ENCODE results near the gene NPAS2. TPM values are rescaled to one million over a fixed set of nuclear protein-coding genes. Genes with fewer than 3 reads are reported as not detected.

NPAS2 gene
- total RNA-seq, 6 donors from 2014 or later, result 13.8 to 52.5 (median 23.0) TPM

DNA sequence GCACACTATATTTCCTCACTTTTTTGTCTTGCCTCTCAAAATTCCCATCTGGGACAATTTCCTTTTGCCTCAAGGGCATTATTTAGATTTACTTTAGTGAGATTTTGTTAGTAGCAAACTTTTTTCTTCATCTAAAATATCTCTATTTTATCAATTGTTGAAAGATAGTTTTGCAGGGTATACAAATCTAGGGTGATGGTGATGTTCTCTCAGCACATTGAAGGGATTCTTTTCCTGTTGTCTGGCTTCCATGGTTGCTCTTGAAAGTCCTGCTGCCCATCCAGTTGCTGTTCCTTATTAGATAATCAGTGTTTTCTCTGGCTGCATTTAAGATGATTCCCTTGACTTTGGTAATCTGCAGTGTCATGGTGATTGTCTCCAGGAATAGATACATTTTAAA lies 48.1 kb downstream of the NPAS2 start:
- H3K27ac ChIP-seq, result no peak overlapping the region
- no peak overlapping the region for H3K4me3 ChIP-seq
- no peaks in the 10 kb centered on the region for H3K27me3 ChIP-seq
- TF ChIP-seq POLR2A (IDR thresholded peaks at IDR 0.05) (no peak), POLR2AphosphoS5 (IDR thresholded peaks at IDR 0.05) (no peak), EP300 (IDR thresholded peaks at IDR 0.05) (no peak)
- TF ChIP-seq, protein P1, sequence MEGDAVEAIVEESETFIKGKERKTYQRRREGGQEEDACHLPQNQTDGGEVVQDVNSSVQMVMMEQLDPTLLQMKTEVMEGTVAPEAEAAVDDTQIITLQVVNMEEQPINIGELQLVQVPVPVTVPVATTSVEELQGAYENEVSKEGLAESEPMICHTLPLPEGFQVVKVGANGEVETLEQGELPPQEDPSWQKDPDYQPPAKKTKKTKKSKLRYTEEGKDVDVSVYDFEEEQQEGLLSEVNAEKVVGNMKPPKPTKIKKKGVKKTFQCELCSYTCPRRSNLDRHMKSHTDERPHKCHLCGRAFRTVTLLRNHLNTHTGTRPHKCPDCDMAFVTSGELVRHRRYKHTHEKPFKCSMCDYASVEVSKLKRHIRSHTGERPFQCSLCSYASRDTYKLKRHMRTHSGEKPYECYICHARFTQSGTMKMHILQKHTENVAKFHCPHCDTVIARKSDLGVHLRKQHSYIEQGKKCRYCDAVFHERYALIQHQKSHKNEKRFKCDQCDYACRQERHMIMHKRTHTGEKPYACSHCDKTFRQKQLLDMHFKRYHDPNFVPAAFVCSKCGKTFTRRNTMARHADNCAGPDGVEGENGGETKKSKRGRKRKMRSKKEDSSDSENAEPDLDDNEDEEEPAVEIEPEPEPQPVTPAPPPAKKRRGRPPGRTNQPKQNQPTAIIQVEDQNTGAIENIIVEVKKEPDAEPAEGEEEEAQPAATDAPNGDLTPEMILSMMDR (IDR thresholded peaks at IDR 0.05), result no peak
- H3K9me3 ChIP-seq, result peaks cover 5 to 13% (median 5%) of the 10 kb centered on the region in 4 donors
- H3K36me3 ChIP-seq, result no peaks in the 10 kb centered on the region
- ATAC-seq (ENCODE audit: low FRiP score in 2 of 2), result no peak
- no peaks in the 10 kb centered on the region for H3K4me1 ChIP-seq
- no peak for DNase-seq

DNA sequence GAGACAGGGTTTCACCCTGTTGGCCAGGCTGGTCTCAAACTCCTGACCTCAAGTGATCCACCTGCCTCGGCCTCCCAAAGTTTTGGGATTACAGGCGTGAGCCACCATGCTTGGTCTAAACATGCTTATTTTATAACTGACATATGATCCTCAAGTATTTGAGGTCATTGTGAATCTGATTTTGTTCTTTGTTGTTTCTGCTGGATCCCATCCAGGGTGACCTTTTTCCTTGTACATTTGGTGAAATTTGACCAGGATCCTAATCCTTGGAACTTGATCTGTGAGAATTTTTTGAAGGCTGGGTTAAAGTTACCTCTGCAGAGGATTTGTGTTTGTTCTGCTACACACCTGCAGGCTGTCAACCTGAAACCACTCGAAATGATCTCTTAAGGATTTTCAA lies 49.2 kb downstream of the NPAS2 start:
- no peaks in the 10 kb centered on the region for H3K27me3 ChIP-seq
- H3K27ac ChIP-seq, result no peak overlapping the region
- WGBS, 2 donors, result 89 to 92% methylated on average over 3 of the region's 3 CpGs

DNA sequence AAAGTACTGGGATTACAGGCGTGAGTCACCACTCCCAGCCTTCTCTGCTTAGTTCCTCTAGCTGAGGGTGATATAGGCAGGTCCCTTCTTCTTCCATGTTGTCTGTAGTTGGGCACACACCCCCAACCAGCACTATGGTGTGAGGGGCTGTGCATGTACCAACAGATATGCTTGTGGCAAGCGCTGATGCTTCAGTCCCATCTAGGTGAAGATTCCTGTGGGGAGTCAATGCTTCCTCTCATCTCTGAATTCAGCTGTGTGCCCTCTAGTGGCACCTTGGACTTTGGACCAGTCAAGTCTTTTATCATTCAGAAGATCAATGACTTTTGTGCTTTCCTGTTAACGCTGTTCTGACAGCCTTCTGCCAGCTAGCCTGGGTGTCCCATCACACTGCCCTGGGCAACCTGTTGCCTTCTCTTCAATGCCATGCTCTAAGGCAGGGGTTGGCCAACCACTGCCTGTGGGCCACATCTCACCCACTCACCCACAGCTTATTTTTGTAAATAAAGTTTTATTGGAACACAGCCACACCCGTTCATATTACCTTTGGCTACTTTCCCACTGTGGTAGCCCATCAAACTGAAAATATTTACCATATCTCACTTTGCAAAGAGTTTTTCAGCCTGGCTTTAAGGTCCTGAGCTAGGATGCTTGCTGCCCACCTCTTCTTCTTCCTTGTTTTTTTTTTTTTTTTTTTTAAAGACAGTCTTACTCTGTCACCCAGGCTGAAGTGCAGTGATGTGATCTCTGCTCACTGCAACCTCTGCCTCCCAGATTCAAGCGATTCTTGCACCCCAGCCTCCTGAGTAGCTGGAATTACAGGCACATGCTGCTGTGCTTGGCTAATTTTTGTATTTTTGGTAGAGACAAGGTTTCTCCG lies 51.0 kb downstream of the NPAS2 start:
- H3K9me3 ChIP-seq, result peaks cover 5 to 13% (median 5%) of the 10 kb centered on the region in 4 donors
- DNase-seq, result no peak
- H3K36me3 ChIP-seq, result no peaks in the 10 kb centered on the region
- TF ChIP-seq, protein P1 (IDR thresholded peaks at IDR 0.05), result no peak
- TF ChIP-seq POLR2AphosphoS5 (IDR thresholded peaks at IDR 0.05) (no peak), EP300 (IDR thresholded peaks at IDR 0.05) (no peak), POLR2A (IDR thresholded peaks at IDR 0.05) (no peak)
- no peaks in the 10 kb centered on the region for H3K27me3 ChIP-seq
- H3K27ac ChIP-seq, result no peak overlapping the region
- ATAC-seq (ENCODE audit: low FRiP score in 2 of 2), result no peak
- no peaks in the 10 kb centered on the region for H3K4me1 ChIP-seq
- H3K4me3 ChIP-seq, result no peak overlapping the region
- 81 to 85% methylated on average over 6 of the region's 6 CpGs for WGBS, 2 donors

More for the DNA sequence above, 49.2 kb downstream of the NPAS2 start:
- no peak for ATAC-seq (ENCODE audit: low FRiP score in 2 of 2)
- Histone ChIP-seq H3K9me3 (peaks cover 5 to 13% (median 5%) of the 10 kb centered on the region in 4 donors), H3K36me3 (no peaks in the 10 kb centered on the region), H3K4me1 (no peaks in the 10 kb centered on the region), H3K4me3 (no peak overlapping the region)
- TF ChIP-seq POLR2AphosphoS5 (IDR thresholded peaks at IDR 0.05), result no peak
- no peak for TF ChIP-seq EP300 (IDR thresholded peaks at IDR 0.05)
- TF ChIP-seq POLR2A (IDR thresholded peaks at IDR 0.05), result no peak
- TF ChIP-seq, protein P1 (IDR thresholded peaks at IDR 0.05), result no peak
- no peak for DNase-seq

DNA sequence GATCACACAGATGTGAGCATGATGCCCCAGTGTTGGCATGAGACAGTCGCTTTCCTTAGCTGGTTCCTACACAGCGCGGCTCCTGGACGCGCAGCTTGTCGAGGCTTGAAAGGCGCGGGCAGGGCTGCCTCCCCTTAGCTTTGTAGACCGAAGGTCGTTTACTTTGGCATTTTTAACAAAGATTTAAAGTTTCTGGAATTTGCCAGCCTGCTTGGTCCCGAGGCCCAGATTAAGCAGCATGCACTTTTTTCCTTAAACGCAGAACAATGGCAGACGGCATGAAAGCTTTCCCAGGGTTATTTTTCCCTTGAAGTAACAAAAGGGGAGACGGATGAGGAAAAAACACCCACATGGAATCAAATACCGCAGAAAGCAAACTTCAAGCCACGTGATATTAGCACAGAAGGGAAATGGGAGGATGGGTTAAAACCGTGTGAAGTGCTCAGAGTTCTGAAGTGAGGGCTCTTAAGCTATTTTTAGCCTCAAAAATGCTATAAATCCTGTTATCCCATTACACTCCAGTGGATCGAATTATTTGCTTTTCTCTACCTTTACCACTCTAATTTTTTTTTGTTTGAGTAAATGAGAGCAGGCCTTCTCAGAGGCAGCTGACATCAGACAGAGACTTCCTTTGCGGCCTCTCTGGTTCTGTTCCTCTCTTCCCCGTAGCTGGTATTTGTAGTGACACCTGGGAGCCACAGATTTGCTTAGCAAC lies 55.7 kb downstream of the NPAS2 start:
- H3K4me3 ChIP-seq, result peak overlapping the region in 2 of 4 donors; percentile 16 to 25
- peak; percentile 55 to 56 for DNase-seq
- 48 to 60% methylated on average over 20 of the region's 20 CpGs for WGBS, 2 donors
- H3K27ac ChIP-seq, result peak overlapping the region; percentile 4 to 36 (median 34)
- no peak for TF ChIP-seq POLR2AphosphoS5 (IDR thresholded peaks at IDR 0.05)
- peak in 1 of 4 donors; percentile 55 for TF ChIP-seq EP300 (IDR thresholded peaks at IDR 0.05)
- no peak for TF ChIP-seq POLR2A (IDR thresholded peaks at IDR 0.05)
- ATAC-seq (ENCODE audit: low FRiP score in 2 of 2), result peak; percentile 49 to 68
- H3K9me3 ChIP-seq, result no peaks in the 10 kb centered on the region
- no peaks in the 10 kb centered on the region for H3K36me3 ChIP-seq
- peaks cover 0 to 7% (median 5%) of the 10 kb centered on the region in 4 donors for H3K4me1 ChIP-seq
- no peaks in the 10 kb centered on the region for H3K27me3 ChIP-seq

DNA sequence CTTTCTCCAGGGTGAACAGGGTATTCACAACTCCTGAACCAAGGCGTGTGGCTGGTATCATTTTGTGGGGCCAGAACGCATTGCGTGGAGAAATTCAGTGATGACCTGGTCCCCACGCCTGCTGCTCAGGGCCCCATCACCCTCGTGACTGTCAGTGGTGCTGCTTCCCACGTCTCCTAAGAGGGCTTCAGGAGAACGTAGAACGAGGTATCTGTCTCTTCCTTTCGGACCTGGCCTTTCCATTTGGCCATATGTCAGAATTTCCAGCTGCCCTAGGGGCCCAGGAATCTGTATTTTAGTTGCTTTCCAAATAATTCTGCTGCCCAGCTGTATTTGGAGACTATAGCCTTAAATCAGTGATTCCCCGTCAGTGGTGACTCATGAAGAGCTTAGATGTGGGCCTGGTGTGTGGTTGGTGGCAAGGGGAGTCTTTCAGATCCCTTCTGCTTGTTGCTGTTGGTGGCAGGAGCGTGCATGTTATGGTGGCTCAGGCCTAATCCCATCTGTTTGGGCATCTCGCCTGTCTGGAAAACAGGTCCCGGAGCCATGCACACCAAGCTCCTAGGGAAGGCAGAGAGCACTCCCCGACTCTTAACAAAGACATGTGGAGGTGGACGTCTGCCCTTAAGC lies 56.4 kb downstream of the NPAS2 start:
- Histone ChIP-seq H3K27ac (peak overlapping the region; percentile 4 to 36 (median 34)), H3K4me3 (no peak overlapping the region), H3K36me3 (no peaks in the 10 kb centered on the region), H3K4me1 (peaks cover 0 to 9% (median 5%) of the 10 kb centered on the region in 4 donors), H3K9me3 (no peaks in the 10 kb centered on the region), H3K27me3 (no peaks in the 10 kb centered on the region)
- TF ChIP-seq, protein P1 (IDR thresholded peaks at IDR 0.05), result no peak
- TF ChIP-seq EP300 (IDR thresholded peaks at IDR 0.05) (no peak), POLR2AphosphoS5 (IDR thresholded peaks at IDR 0.05) (no peak), POLR2A (IDR thresholded peaks at IDR 0.05) (no peak)
- DNase-seq, result no peak
- WGBS, 2 donors, result 84 to 86% methylated on average over 14 to 15 of the region's 15 CpGs
- ATAC-seq (ENCODE audit: low FRiP score in 2 of 2), result no peak

All from upper lobe of left lung (tissue), 6 donors.